Caco-2 (cell line): ENCODE measurements around the gene PLA2G4B. TPM values are rescaled to one million over a fixed set of nuclear protein-coding genes. Genes with fewer than 3 reads are reported as not detected.

Source experiments
- BruUV-seq: library from RNA; stranded (reverse); fragments of 400-500 nt; replicated peaks from 2 replicates; lab custom pipeline; 2021; lab: Mats Ljungman, UMichigan
- CTCF ChIA-PET: fragments of 300-600 bp; sonication (Branson Sonifier 250); formaldehyde crosslinking; loops from one replicate; lab custom pipeline; 2022; ENCODE audit warnings: antibody characterized with exemption; lab: Charles Lee
- POLR2A ChIA-PET: fragments of 300-600 bp; sonication (Branson Sonifier 250); formaldehyde crosslinking; loops from one replicate; lab custom pipeline; 2022; ENCODE audit warnings: antibody characterized with exemption; lab: Charles Lee
- DNase-seq, 2 experiments: peaks; one replicate each; pipeline versions ENCODE4 v3.0.0 to v3.0.0-alpha.2; 2020 to 2022
- H3K27me3 ChIP-seq: replicated peaks from 2 replicates; pipeline ENCODE4 v1.6.0; 2011; ENCODE audit warnings: low read length; ENCODE audit not compliant: control insufficient read depth, insufficient read depth
- H3K36me3 ChIP-seq: 2 replicates; pipeline ENCODE4 v1.5.1; 2011; ENCODE audit warnings: low read length; ENCODE audit not compliant: control insufficient read depth, insufficient read depth
- H3K4me1 ChIP-seq: fragments of 250-450 bp; sonication (Bioruptor Pico); 2 replicates; pipeline ENCODE4 v1.5.1; 2020; ENCODE audit warnings: mild to moderate bottlenecking
- H3K4me3 ChIP-seq: 2 replicates; pipeline ENCODE4 v1.5.1; 2011; ENCODE audit warnings: low read depth, mild to moderate bottlenecking, control low read depth, low read length
- H3K9me3 ChIP-seq: fragments of 250-450 bp; sonication (Bioruptor Pico); 2 replicates; pipeline ENCODE4 v1.5.1; 2020; ENCODE audit warnings: mild to moderate bottlenecking, moderate library complexity
- H3K27ac Mint-ChIP-seq: one replicate; pipeline ENCODE4 v1.8.0; 2022; ENCODE audit warnings: mixed read lengths; ENCODE audit not compliant: unreplicated experiment
- H3K27me3 Mint-ChIP-seq: one replicate; pipeline ENCODE4 v1.8.0; 2022; ENCODE audit warnings: mixed read lengths; ENCODE audit not compliant: insufficient read depth, unreplicated experiment
- H3K36me3 Mint-ChIP-seq: one replicate; pipeline ENCODE4 v1.8.0; 2022; ENCODE audit warnings: mild to moderate bottlenecking, mixed read lengths; ENCODE audit not compliant: insufficient read depth, unreplicated experiment
- H3K4me1 Mint-ChIP-seq: one replicate; pipeline ENCODE4 v1.8.0; 2022; ENCODE audit warnings: low read depth, mixed read lengths; ENCODE audit not compliant: unreplicated experiment
- H3K4me3 Mint-ChIP-seq: one replicate; pipeline ENCODE4 v1.8.0; 2022; ENCODE audit warnings: mild to moderate bottlenecking, moderate library complexity, mixed read lengths; ENCODE audit not compliant: unreplicated experiment
- H3K9me3 Mint-ChIP-seq: one replicate; pipeline ENCODE4 v1.8.0; 2022; ENCODE audit warnings: mixed read lengths; ENCODE audit not compliant: unreplicated experiment
- CTCF ChIP-seq, 2 experiments: fragments of 200-600 bp in 1 of 2; IDR thresholded peaks; 1 replicate in 1 of 2; 2 replicates in 1 of 2; pipeline versions ENCODE4 v1.5.1 to v1.8.0; 2011 to 2022; ENCODE audit warnings: antibody characterized with exemption in 1 of 2, control low read depth in 1 of 2, inconsistent platforms in 1 of 2, low read depth in 1 of 2, low read length in 1 of 2, mild to moderate bottlenecking in 1 of 2, moderate library complexity in 1 of 2; ENCODE audit not compliant: insufficient read depth in 1 of 2, severe bottlenecking in 1 of 2, unreplicated experiment in 1 of 2
- intact Hi-C: fragments of 100-400 bp; cut with micrococcal nuclease; formaldehyde crosslinking; loops from one replicate; pipeline ENCODE4 v1.10.0; 2022; ENCODE audit not compliant: unreplicated experiment
- total RNA-seq: library from RNA; stranded (reverse); gene quantifications from 2 replicates; pipeline ENCODE4 v1.2.3, GENCODE V29; 2022

Gene PLA2G4B
- total RNA-seq, 1 experiment from 2014 or later = 6.0 TPM

GRCh38 chr15:41797201-41797944 is 41.3 kb upstream of the PLA2G4B start:
- CTCF ChIA-PET = no interaction called here
- POLR2A ChIA-PET = no interaction called here
- no peak for TF ChIP-seq CTCF (IDR thresholded peaks at IDR 0.05; ENCODE audit: insufficient read depth in 1 of 2, low read depth in 1 of 2, low read length in 1 of 2, severe bottlenecking in 1 of 2, unreplicated experiment in 1 of 2)
- no peaks in the 10 kb centered on the region for H3K27me3 ChIP-seq
- no peak overlapping the region for H3K4me3 ChIP-seq
- H3K4me1 Mint-ChIP-seq = peaks cover 7% of the 10 kb centered on the region
- DNase-seq = no peak
- BruUV-seq = no TSS peak
- H3K27ac Mint-ChIP-seq = no peak overlapping the region
- H3K4me1 ChIP-seq = peaks cover 20% of the 10 kb centered on the region
- intact Hi-C loops = no loop called here
- no peaks in the 10 kb centered on the region for H3K27me3 Mint-ChIP-seq
- H3K4me3 Mint-ChIP-seq = no peak overlapping the region
- H3K9me3 ChIP-seq = no peaks in the 10 kb centered on the region
- H3K36me3 ChIP-seq = no peaks in the 10 kb centered on the region
- H3K9me3 Mint-ChIP-seq = no peaks in the 10 kb centered on the region
- peaks cover 12% of the 10 kb centered on the region for H3K36me3 Mint-ChIP-seq

GRCh38 chr15:41798607-41799487 is 39.8 kb upstream of the PLA2G4B start:
- no peaks in the 10 kb centered on the region for H3K27me3 Mint-ChIP-seq

More at GRCh38 chr15:41798607-41799487, 39.8 kb upstream of the PLA2G4B start:
- intact Hi-C loops = no loop called here
- Mint-ChIP-seq H3K9me3 (no peaks in the 10 kb centered on the region), H3K27ac (no peak overlapping the region), H3K4me3 (no peak overlapping the region), H3K4me1 (peaks cover 7% of the 10 kb centered on the region), H3K36me3 (peaks cover 12% of the 10 kb centered on the region)
- Histone ChIP-seq H3K9me3 (no peaks in the 10 kb centered on the region), H3K27me3 (no peaks in the 10 kb centered on the region), H3K36me3 (no peaks in the 10 kb centered on the region), H3K4me3 (no peak overlapping the region), H3K4me1 (peaks cover 20% of the 10 kb centered on the region)
- no TSS peak for BruUV-seq
- POLR2A ChIA-PET = no interaction called here
- CTCF ChIA-PET = no interaction called here
- DNase-seq = no peak
- no peak for TF ChIP-seq CTCF (IDR thresholded peaks at IDR 0.05; ENCODE audit: insufficient read depth in 1 of 2, low read depth in 1 of 2, low read length in 1 of 2, severe bottlenecking in 1 of 2, unreplicated experiment in 1 of 2)
